Right lung (tissue), 5 donors: Measurements from ENCODE around the gene MPDU1. TPM values are rescaled to one million over a fixed set of nuclear protein-coding genes. Genes with fewer than 3 reads are reported as not detected.
"Not testable (repeated sequence)": the region's sequence is repeated elsewhere in the genome, so short reads cannot be mapped to it uniquely, and the experiment has no call there.

Source experiments
- DNase-seq, 2 donors: peaks; one replicate each; pipeline ENCODE4 v3.0.0-alpha.2; 2013
- polyA plus RNA-seq, 5 donors: library from polyadenylated mRNA; unstranded; fragments of 120-200 nt; gene quantifications; one replicate each; pipeline versions ENCODE4 v1.2.1 to v1.2.3, GENCODE V29; 2013; ENCODE audit warnings: inconsistent platforms in 1 of 5, low replicate concordance in 1 of 5; ENCODE audit not compliant: insufficient read length in 5 of 5, insufficient read depth in 1 of 5

Gene MPDU1
- polyA plus RNA-seq, 5 donors, result 83.2 to 98.1 (median 93.5) TPM

- peak in 1 of 2 donors; percentile 31 for DNase-seq
These were observed 4.4 kb upstream of the MPDU1 start, which contains the start of gene CD68 for GRCh38 chr17:7579001-7579833. Gene CD68 (plus strand): TSS chr17:7579638. CDS start chr17:7579678, 40 bp downstream.

- no peak for DNase-seq
These were observed 3.6 kb upstream of the MPDU1 start for GRCh38 chr17:7579834-7580603.

- no peak for DNase-seq
These were observed 2.8 kb upstream of the MPDU1 start for GRCh38 chr17:7580604-7581575.

GRCh38 chr17:7582396-7583252 lies 1.0 kb upstream of the MPDU1 start:
- DNase-seq, result no peak

- no peak for DNase-seq
These were observed 3.2 kb downstream of the MPDU1 start for GRCh38 chr17:7586673-7587419.

GRCh38 chr17:7587420-7588151 lies 3.9 kb downstream of the MPDU1 start:
- DNase-seq, result no peak

- no peak for DNase-seq
These were observed 5.0 kb downstream of the MPDU1 start for GRCh38 chr17:7588553-7589203.

GRCh38 chr17:7589204-7589868 lies 5.7 kb downstream of the MPDU1 start:
- DNase-seq, result peak; percentile 75 to 79

- DNase-seq, result no peak
These were observed 6.4 kb downstream of the MPDU1 start, which contains the start of gene SOX15 for GRCh38 chr17:7589891-7590691. Gene SOX15 (minus strand): TSS chr17:7590094. CDS start chr17:7589676, 418 bp downstream.

- no peak for DNase-seq
These were observed 7.1 kb downstream of the MPDU1 start for GRCh38 chr17:7590743-7591142.

GRCh38 chr17:7591596-7591995 lies 7.9 kb downstream of the MPDU1 start:
- DNase-seq, result no peak

GRCh38 chr17:7592422-7593021 lies 8.9 kb downstream of the MPDU1 start:
- no peak for DNase-seq

GRCh38 chr17:7593296-7593695 lies 9.6 kb downstream of the MPDU1 start:
- no peak for DNase-seq

GRCh38 chr17:7597561-7597960 lies 13.9 kb downstream of the MPDU1 start:
- not testable (repeated sequence) for DNase-seq

GRCh38 chr17:7606280-7606679 lies 22.6 kb downstream of the MPDU1 start:
- no peak for DNase-seq

- no peak for DNase-seq
These were observed 27.0 kb downstream of the MPDU1 start for GRCh38 chr17:7610641-7611040.
